ENCODE data around the gene RIC8B.

Gene RIC8B

GRCh38 chr12:106924268-106924861 is 149.9 kb downstream of the RIC8B start:
- TF ChIP-seq, protein P1, sequence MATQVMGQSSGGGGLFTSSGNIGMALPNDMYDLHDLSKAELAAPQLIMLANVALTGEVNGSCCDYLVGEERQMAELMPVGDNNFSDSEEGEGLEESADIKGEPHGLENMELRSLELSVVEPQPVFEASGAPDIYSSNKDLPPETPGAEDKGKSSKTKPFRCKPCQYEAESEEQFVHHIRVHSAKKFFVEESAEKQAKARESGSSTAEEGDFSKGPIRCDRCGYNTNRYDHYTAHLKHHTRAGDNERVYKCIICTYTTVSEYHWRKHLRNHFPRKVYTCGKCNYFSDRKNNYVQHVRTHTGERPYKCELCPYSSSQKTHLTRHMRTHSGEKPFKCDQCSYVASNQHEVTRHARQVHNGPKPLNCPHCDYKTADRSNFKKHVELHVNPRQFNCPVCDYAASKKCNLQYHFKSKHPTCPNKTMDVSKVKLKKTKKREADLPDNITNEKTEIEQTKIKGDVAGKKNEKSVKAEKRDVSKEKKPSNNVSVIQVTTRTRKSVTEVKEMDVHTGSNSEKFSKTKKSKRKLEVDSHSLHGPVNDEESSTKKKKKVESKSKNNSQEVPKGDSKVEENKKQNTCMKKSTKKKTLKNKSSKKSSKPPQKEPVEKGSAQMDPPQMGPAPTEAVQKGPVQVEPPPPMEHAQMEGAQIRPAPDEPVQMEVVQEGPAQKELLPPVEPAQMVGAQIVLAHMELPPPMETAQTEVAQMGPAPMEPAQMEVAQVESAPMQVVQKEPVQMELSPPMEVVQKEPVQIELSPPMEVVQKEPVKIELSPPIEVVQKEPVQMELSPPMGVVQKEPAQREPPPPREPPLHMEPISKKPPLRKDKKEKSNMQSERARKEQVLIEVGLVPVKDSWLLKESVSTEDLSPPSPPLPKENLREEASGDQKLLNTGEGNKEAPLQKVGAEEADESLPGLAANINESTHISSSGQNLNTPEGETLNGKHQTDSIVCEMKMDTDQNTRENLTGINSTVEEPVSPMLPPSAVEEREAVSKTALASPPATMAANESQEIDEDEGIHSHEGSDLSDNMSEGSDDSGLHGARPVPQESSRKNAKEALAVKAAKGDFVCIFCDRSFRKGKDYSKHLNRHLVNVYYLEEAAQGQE (IDR thresholded peaks at IDR 0.05; ENCODE audit: insufficient read depth in 1 of 2, low read depth in 2 of 2, low read length in 2 of 2), result no peak
- TF ChIP-seq TAF1 (IDR thresholded peaks at IDR 0.05; ENCODE audit: borderline replicate concordance, insufficient read depth, low read length) (no peak), SIN3A (IDR thresholded peaks at IDR 0.05; ENCODE audit: borderline replicate concordance, insufficient read depth, low read length) (no peak), FOXP2 (optimal IDR thresholded peaks at IDR 0.05; ENCODE audit: borderline replicate concordance, extremely low read depth, extremely low read length, insufficient read depth) (no peak), POLR2AphosphoS5 (IDR thresholded peaks at IDR 0.05; ENCODE audit: low read depth, low read length) (no peak)

DNA sequence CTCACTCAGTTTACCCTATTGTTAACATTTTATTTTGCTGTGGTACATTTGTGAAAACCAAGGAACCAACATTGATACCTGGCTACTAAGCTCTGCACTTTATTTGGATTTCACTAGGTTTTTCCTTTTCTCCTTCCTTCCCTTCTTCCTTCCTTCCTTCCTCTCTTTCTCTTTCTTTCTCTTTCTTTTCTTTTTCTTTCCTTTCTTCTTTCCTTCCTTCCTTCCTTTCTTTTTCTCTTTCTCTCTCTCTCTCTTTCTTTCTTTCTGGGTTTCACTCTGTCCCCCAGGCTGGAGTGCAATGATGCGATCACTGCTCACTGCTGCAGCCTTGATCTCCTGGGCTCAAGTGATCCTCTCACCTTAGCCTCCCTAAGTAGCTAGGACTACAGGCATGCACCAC is 152.2 kb downstream of the RIC8B start:
- no peak for TF ChIP-seq FOXP2 (optimal IDR thresholded peaks at IDR 0.05; ENCODE audit: borderline replicate concordance, extremely low read depth, extremely low read length, insufficient read depth)
- TF ChIP-seq, protein P1 (IDR thresholded peaks at IDR 0.05; ENCODE audit: insufficient read depth in 1 of 2, low read depth in 2 of 2, low read length in 2 of 2), result no peak
- no peak for TF ChIP-seq TAF1 (IDR thresholded peaks at IDR 0.05; ENCODE audit: borderline replicate concordance, insufficient read depth, low read length)
- no peak for TF ChIP-seq POLR2AphosphoS5 (IDR thresholded peaks at IDR 0.05; ENCODE audit: low read depth, low read length)

DNA sequence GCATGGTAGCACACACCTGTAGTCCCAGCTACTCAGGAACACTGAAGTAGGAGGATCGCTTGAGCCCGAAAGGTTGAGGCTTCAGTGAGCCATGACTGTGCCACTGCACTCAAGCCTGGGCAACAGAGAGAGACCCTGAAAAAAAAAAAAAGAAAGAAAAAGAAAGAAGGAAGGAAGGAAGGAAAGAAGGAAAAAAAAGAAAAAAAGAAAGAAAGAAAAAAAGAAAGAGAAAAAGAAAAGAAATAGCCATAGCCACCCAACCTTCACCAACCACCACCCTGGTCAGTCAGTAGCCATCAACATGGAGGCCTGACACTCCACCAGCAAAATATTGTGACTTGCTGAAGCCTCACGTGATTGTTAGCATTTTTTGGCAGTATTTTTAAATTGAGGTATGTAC is 159.8 kb downstream of the RIC8B start:
- TF ChIP-seq TAF1 (IDR thresholded peaks at IDR 0.05; ENCODE audit: borderline replicate concordance, insufficient read depth, low read length), result no peak
- no peak for TF ChIP-seq SIN3A (IDR thresholded peaks at IDR 0.05; ENCODE audit: borderline replicate concordance, insufficient read depth, low read length)
- no peak for TF ChIP-seq FOXP2 (optimal IDR thresholded peaks at IDR 0.05; ENCODE audit: borderline replicate concordance, extremely low read depth, extremely low read length, insufficient read depth)
